ENCODE data around the gene NAE1.

The NAE1 gene

GRCh38 chr16:66859397-66860068, 28.8 kb upstream of the NAE1 start:
- POLR2A ChIA-PET, result no interaction called here
- CTCF ChIA-PET, result interaction anchor here (0.7 to 8.8 kb wide), 8 partner anchors 8 to 251 kb away, joined by 3 to 96 read pairs (median 6); partner anchors contain the start of gene NAE1

GRCh38 chr16:66858740-66859396, 28.1 kb upstream of the NAE1 start:
- no peak overlapping the region for H3K4me3 ChIP-seq (ENCODE audit: low read depth, low read length)
- no peak for TF ChIP-seq CTCF (IDR thresholded peaks at IDR 0.05; ENCODE audit: insufficient read depth, low read length, missing control alignments)
- ChIA-PET POLR2A (no interaction called here), CTCF (interaction anchor here (0.7 to 8.8 kb wide), 6 partner anchors 8 to 196 kb away, joined by 3 to 96 read pairs (median 14); partner anchors contain the start of gene NAE1)
- no peak for DNase-seq (ENCODE audit: low read depth, low spot score)

More at GRCh38 chr16:66859397-66860068, 28.8 kb upstream of the NAE1 start:
- H3K4me3 ChIP-seq (ENCODE audit: low read depth, low read length), result no peak overlapping the region
- no peak for TF ChIP-seq CTCF (IDR thresholded peaks at IDR 0.05; ENCODE audit: insufficient read depth, low read length, missing control alignments)
- no peak for DNase-seq (ENCODE audit: low read depth, low spot score)

- no peak for TF ChIP-seq CTCF (IDR thresholded peaks at IDR 0.05; ENCODE audit: insufficient read depth, low read length, missing control alignments)
- DNase-seq (ENCODE audit: low read depth, low spot score), result no peak
- no peak overlapping the region for H3K4me3 ChIP-seq (ENCODE audit: low read depth, low read length)
- ChIA-PET CTCF (interaction anchor here (1.0 to 8.8 kb wide), 6 partner anchors 9 to 26 kb away, joined by 3 to 96 read pairs (median 6); partner anchors contain the start of gene NAE1), POLR2A (no interaction called here)
These were observed 26.7 kb upstream of the NAE1 start for GRCh38 chr16:66857437-66857836.

- ChIA-PET POLR2A (no interaction called here), CTCF (interaction anchor here (0.9 to 8.8 kb wide), 6 partner anchors 10 to 25 kb away, joined by 4 to 96 read pairs (median 6); partner anchors contain the start of gene NAE1)
- H3K4me3 ChIP-seq (ENCODE audit: low read depth, low read length), result no peak overlapping the region
- no peak for TF ChIP-seq CTCF (IDR thresholded peaks at IDR 0.05; ENCODE audit: insufficient read depth, low read length, missing control alignments)
- no peak for DNase-seq (ENCODE audit: low read depth, low spot score)
These were observed 26.0 kb upstream of the NAE1 start for GRCh38 chr16:66856801-66857200.

- POLR2A ChIA-PET, result no interaction called here
- no peak for TF ChIP-seq CTCF (IDR thresholded peaks at IDR 0.05; ENCODE audit: insufficient read depth, low read length, missing control alignments)
- DNase-seq (ENCODE audit: low read depth, low spot score), result no peak
- CTCF ChIA-PET, result interaction anchor here (0.9 to 8.8 kb wide), 6 partner anchors 11 to 25 kb away, joined by 4 to 96 read pairs (median 6); partner anchors contain the start of gene NAE1
- no peak overlapping the region for H3K4me3 ChIP-seq (ENCODE audit: low read depth, low read length)
These were observed 25.5 kb upstream of the NAE1 start for GRCh38 chr16:66856184-66856730.
